Osteoblast (primary cell): ENCODE data around the gene PPP1R3E. TPM values are rescaled to one million over a fixed set of nuclear protein-coding genes. Genes with fewer than 3 reads are reported as not detected.

Experiments used
- DNase-seq: peaks from one replicate; pipeline ENCODE4 v3.0.0; 2011; ENCODE audit warnings: low spot score, mixed read lengths; ENCODE audit not compliant: insufficient read length; ENCODE audit errors: missing footprints
- H2AFZ ChIP-seq: 2 replicates; pipeline ENCODE4 v1.6.0; 2011; ENCODE audit warnings: mild to moderate bottlenecking, low read length
- H3K27ac ChIP-seq: 2 replicates; pipeline ENCODE4 v1.5.1; 2011; ENCODE audit warnings: mild to moderate bottlenecking, low read depth, low read length, moderate library complexity
- H3K27me3 ChIP-seq: 2 replicates; pipeline ENCODE4 v1.6.0; 2012; ENCODE audit warnings: mild to moderate bottlenecking, control low read depth, inconsistent platforms, low read length, moderate library complexity; ENCODE audit not compliant: insufficient read depth
- H3K36me3 ChIP-seq: 2 replicates; pipeline ENCODE4 v1.5.1; 2011; ENCODE audit warnings: mild to moderate bottlenecking, low read length, control low read depth, moderate library complexity; ENCODE audit not compliant: insufficient read depth
- H3K4me1 ChIP-seq: 2 replicates; pipeline ENCODE4 v1.5.1; 2011; ENCODE audit warnings: mild to moderate bottlenecking, low read length, control low read depth, moderate library complexity; ENCODE audit not compliant: insufficient read depth
- H3K4me2 ChIP-seq: 2 replicates; pipeline ENCODE4 v1.6.0; 2011; ENCODE audit warnings: mild to moderate bottlenecking, low read length; ENCODE audit not compliant: insufficient read depth
- H3K4me3 ChIP-seq: fragments of 200-600 bp; sonication (generic); 3 replicates; pipeline ENCODE4 v1.5.1; 2012; ENCODE audit warnings: mild to moderate bottlenecking, low read length, inconsistent platforms; ENCODE audit not compliant: insufficient read depth
- H3K79me2 ChIP-seq: 2 replicates; pipeline ENCODE4 v1.6.0; 2012; ENCODE audit warnings: mild to moderate bottlenecking, low read length, control low read depth, inconsistent platforms; ENCODE audit not compliant: insufficient read depth
- H3K9me3 ChIP-seq: 2 replicates; pipeline ENCODE4 v1.5.1; 2011; ENCODE audit warnings: low read depth, low read length, control low read depth
- H4K20me1 ChIP-seq: 2 replicates; pipeline ENCODE4 v1.6.0; 2012; ENCODE audit warnings: mild to moderate bottlenecking, low read length, control low read depth; ENCODE audit not compliant: insufficient read depth
- total RNA-seq: library from RNA; depleted of rRNA; stranded (reverse); fragments of >200 nt; gene quantifications from 2 replicates; pipeline ENCODE4 v1.2.3, GENCODE V29; 2012
- TF ChIP-seq, protein P1 (sequence below): IDR thresholded peaks from 2 replicates; pipeline ENCODE4 v1.5.1; 2011; ENCODE audit warnings: mild to moderate bottlenecking, low read depth, low read length, moderate library complexity; ENCODE audit errors: extremely low read depth

The PPP1R3E gene
- total RNA-seq, 1 donor, result 7.6 TPM

DNA sequence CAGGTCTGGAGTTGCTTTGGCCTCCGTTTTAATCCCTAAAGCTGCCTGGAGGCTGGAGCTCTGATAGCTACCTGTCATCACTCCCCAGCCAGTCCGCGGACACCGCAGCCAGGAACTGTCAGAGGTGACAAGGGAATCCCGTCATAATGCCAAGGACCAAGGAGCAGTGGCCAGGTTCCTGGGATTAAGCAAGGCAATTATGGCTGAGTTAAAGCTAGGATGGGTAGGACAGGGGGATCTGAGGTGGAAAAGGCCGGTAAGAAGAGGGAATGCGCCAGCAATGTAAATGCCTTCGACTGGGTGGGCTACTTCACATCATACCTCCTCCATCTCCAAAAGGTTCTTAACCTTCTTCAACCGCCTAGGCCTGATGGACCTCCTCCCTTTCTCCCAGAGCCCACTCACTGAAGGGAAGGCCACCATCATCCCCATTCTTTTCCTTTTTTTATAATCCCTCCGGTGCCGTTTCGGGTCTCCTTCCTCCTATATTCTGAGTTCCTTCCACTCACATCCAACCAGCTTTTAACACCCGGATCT lies 1.9 kb downstream of the PPP1R3E start:
- no peak for DNase-seq
- H4K20me1 ChIP-seq, result no peaks in the 10 kb centered on the region
- H3K4me1 ChIP-seq, result peaks cover 39% of the 10 kb centered on the region

DNA sequence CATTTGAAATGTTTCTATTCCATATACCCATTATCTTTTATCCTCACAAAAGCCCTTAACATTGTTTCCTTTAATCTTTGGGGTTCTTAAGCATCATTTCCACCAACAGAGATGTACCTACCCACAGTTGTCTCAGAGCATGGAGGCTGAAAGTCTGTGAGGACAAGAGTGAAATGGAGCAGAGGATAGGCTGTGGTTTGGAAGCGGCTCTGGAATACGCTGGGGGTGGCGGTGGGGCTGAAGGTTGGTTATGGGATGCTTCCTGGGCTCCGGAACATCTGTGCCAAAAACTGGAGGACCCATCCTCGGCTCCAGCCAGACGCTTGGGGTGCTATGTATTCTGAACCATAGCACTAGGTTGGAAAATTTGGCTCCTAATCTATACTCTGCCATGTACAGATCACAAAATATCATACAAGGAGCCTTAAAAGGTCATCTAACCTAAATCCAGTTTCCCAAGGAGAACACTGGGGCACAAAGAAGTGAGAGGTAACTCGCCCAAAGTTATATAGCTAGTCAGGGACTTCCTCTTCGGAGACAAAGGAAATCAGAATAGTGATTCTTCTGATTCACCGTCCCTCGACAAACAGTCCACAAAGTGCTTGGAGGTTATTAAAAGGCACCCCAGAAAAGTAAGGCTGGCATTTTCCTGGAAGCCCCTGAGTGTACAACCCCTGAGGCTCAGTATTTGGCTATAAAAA lies 2.5 kb downstream of the PPP1R3E start:
- Histone ChIP-seq H2AFZ (peak overlapping the region; percentile 75), H3K79me2 (peaks cover 5% of the 10 kb centered on the region), H4K20me1 (no peaks in the 10 kb centered on the region), H3K27me3 (no peaks in the 10 kb centered on the region), H3K4me2 (peak overlapping the region; percentile 89), H3K4me1 (peaks cover 38% of the 10 kb centered on the region), H3K9me3 (no peaks in the 10 kb centered on the region), H3K27ac (peak overlapping the region; percentile 90), H3K36me3 (no peaks in the 10 kb centered on the region), H3K4me3 (peak overlapping the region; percentile 80)
- no peak for DNase-seq
- TF ChIP-seq, protein P1, sequence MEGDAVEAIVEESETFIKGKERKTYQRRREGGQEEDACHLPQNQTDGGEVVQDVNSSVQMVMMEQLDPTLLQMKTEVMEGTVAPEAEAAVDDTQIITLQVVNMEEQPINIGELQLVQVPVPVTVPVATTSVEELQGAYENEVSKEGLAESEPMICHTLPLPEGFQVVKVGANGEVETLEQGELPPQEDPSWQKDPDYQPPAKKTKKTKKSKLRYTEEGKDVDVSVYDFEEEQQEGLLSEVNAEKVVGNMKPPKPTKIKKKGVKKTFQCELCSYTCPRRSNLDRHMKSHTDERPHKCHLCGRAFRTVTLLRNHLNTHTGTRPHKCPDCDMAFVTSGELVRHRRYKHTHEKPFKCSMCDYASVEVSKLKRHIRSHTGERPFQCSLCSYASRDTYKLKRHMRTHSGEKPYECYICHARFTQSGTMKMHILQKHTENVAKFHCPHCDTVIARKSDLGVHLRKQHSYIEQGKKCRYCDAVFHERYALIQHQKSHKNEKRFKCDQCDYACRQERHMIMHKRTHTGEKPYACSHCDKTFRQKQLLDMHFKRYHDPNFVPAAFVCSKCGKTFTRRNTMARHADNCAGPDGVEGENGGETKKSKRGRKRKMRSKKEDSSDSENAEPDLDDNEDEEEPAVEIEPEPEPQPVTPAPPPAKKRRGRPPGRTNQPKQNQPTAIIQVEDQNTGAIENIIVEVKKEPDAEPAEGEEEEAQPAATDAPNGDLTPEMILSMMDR, result no peak

More for the DNA sequence above, 1.9 kb downstream of the PPP1R3E start:
- H3K4me3 ChIP-seq, result peak overlapping the region; percentile 80
- no peaks in the 10 kb centered on the region for H3K36me3 ChIP-seq
- H3K79me2 ChIP-seq, result peaks cover 5% of the 10 kb centered on the region
- TF ChIP-seq, protein P1, result no peak
- H3K9me3 ChIP-seq, result no peaks in the 10 kb centered on the region
- H3K27me3 ChIP-seq, result no peaks in the 10 kb centered on the region
- peak overlapping the region; percentile 75 for H2AFZ ChIP-seq
- peak overlapping the region; percentile 90 for H3K27ac ChIP-seq
- H3K4me2 ChIP-seq, result peak overlapping the region; percentile 89

DNA sequence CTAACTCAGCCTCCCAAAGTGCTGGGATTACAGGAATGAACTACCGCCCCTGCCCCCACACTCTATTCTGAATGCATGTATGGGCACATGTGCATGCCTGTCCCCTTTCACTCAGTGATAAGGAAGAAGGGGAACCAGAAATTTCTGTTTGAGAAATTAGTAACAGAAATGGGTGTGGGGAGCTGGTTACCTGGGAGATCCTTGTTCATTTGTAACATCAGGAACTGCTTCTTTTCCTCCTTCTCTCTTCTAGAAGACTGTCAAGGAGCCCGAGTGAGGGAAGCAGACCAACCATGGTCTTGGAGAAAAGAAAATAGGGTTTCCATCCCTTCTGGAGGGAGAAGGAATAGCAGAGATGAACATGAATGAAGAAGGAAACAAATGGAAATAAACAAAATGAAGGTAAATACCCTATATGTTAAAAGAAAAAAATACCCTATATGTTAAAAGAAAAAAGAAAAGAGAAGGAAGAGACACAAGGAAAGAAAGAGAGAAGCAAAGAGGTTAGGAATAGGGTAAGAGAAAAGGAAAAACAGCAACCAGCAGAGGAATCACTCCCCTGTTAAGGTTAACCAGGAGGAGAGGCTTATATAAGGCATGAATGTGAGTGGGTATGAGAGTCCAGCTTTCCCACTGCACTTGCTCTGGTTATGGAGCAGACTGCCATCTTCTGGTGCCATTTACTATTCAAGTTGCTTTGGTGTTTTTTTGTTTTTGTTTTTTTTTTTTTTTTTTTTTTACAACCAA lies 3.3 kb downstream of the PPP1R3E start:
- peak overlapping the region; percentile 90 for H3K27ac ChIP-seq
- H3K4me2 ChIP-seq, result peak overlapping the region; percentile 89
- no peaks in the 10 kb centered on the region for H4K20me1 ChIP-seq
- DNase-seq, result no peak
- H3K9me3 ChIP-seq, result no peaks in the 10 kb centered on the region
- TF ChIP-seq, protein P1, result peak; percentile 49
- no peak overlapping the region for H2AFZ ChIP-seq
- H3K36me3 ChIP-seq, result no peaks in the 10 kb centered on the region
- peaks cover 38% of the 10 kb centered on the region for H3K4me1 ChIP-seq
- H3K79me2 ChIP-seq, result peaks cover 5% of the 10 kb centered on the region
- peak overlapping the region; percentile 3 for H3K4me3 ChIP-seq
- no peaks in the 10 kb centered on the region for H3K27me3 ChIP-seq

DNA sequence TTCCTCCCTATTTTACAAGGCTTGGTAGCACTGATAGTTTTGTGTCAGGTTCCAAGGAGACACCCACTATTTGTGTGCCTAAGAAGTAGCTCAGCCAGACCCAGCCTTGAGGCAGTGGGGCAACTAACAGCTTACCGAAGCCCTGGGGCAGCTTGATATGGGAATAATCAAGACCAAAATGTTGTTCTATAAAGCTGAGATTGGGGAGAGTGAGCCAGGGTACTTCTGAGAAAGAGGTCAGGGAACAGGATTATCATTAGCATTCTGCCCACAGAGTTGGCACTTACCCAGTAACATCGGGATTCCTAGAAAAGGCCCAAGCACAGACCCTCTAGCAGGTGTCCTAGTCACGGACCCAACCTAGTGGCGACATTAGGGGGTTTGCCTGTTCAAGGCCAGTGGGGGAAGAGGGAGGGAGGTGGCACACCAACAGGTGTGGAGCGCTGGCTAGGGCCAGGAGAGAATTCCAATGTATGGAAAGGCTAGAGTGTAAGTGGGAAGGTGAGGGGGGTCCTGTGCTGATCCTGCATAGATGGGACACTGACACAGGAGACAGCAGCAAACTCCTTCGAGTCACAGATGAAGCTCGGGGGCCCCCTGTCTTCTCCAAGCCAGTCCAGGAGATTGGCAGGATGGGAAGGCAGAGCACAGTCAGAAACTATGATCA lies 4.9 kb downstream of the PPP1R3E start:
- H3K79me2 ChIP-seq, result peaks cover 5% of the 10 kb centered on the region
- H2AFZ ChIP-seq, result no peak overlapping the region
- H4K20me1 ChIP-seq, result no peaks in the 10 kb centered on the region
- H3K4me1 ChIP-seq, result peaks cover 34% of the 10 kb centered on the region
- H3K9me3 ChIP-seq, result no peaks in the 10 kb centered on the region
- H3K27ac ChIP-seq, result peak overlapping the region; percentile 90
- TF ChIP-seq, protein P1, result no peak
- H3K36me3 ChIP-seq, result no peaks in the 10 kb centered on the region
- H3K27me3 ChIP-seq, result peaks cover 8% of the 10 kb centered on the region
- no peak overlapping the region for H3K4me2 ChIP-seq
- DNase-seq, result no peak
- no peak overlapping the region for H3K4me3 ChIP-seq
